Measurements from ENCODE around the gene MEPE.

The MEPE gene

GRCh38 chr4:87843936-87844335 lies 11.2 kb downstream of the MEPE start:
- no peak for DNase-seq

GRCh38 chr4:87844452-87844851 lies 11.7 kb downstream of the MEPE start:
- DNase-seq, result no peak

GRCh38 chr4:87846226-87846625 lies 13.5 kb downstream of the MEPE start:
- no peak for DNase-seq

- peak; percentile 5 to 51 for DNase-seq
Observed at GRCh38 chr4:87848622-87849351, 16.0 kb downstream of the MEPE start.

- no peak for DNase-seq
Observed at GRCh38 chr4:87849612-87850011, 16.8 kb downstream of the MEPE start.

- DNase-seq, result no peak
Observed at GRCh38 chr4:87851332-87851731, 18.6 kb downstream of the MEPE start.

- no peak for DNase-seq
Observed at GRCh38 chr4:87851953-87852352, 19.2 kb downstream of the MEPE start.

- DNase-seq, result peak in 1 of 2 experiments; percentile 73
Observed at GRCh38 chr4:87853108-87853507, 20.3 kb downstream of the MEPE start.

GRCh38 chr4:87853891-87854290 lies 21.1 kb downstream of the MEPE start:
- no peak for DNase-seq

GRCh38 chr4:87855559-87855958 lies 22.8 kb downstream of the MEPE start:
- no peak for DNase-seq

- no peak for DNase-seq
Observed at GRCh38 chr4:87856816-87857215, 24.0 kb downstream of the MEPE start.

- DNase-seq, result no peak
Observed at GRCh38 chr4:87857789-87858188, 25.0 kb downstream of the MEPE start.

- no peak for DNase-seq
Observed at GRCh38 chr4:87862236-87862635, 29.5 kb downstream of the MEPE start.

- DNase-seq, result no peak
Observed at GRCh38 chr4:87863486-87863885, 30.7 kb downstream of the MEPE start.

- no peak for DNase-seq
Observed at GRCh38 chr4:87864321-87864720, 31.6 kb downstream of the MEPE start.

- DNase-seq, result no peak
Observed at GRCh38 chr4:87865288-87865687, 32.5 kb downstream of the MEPE start.

- DNase-seq, result no peak
Observed at GRCh38 chr4:87865960-87866598, 33.3 kb downstream of the MEPE start.

- no peak for DNase-seq
Observed at GRCh38 chr4:87868522-87868921, 35.8 kb downstream of the MEPE start.

GRCh38 chr4:87872028-87872427 lies 39.3 kb downstream of the MEPE start:
- DNase-seq, result no peak

GRCh38 chr4:87875191-87875590 lies 42.4 kb downstream of the MEPE start:
- no peak for DNase-seq

- DNase-seq, result no peak
Observed at GRCh38 chr4:87880106-87880505, 47.3 kb downstream of the MEPE start.

- no peak for DNase-seq
Observed at GRCh38 chr4:87881115-87881514, 48.3 kb downstream of the MEPE start.

- DNase-seq, result no peak
Observed at GRCh38 chr4:87882321-87882720, 49.6 kb downstream of the MEPE start.

GRCh38 chr4:87882861-87883260 lies 50.1 kb downstream of the MEPE start:
- no peak for DNase-seq

All from NCI-H526 (cell line).